ENCODE results near the gene PRKCSH. TPM values are rescaled to one million over a fixed set of nuclear protein-coding genes. Genes with fewer than 3 reads are reported as not detected.

PRKCSH gene
- total RNA-seq, 1 experiment from 2014 or later: 425 TPM

- POLR2A ChIA-PET: no interaction called here
- intact Hi-C loops (cut with micrococcal nuclease): no loop called here
These were observed 16.0 kb downstream of the PRKCSH start for GRCh38 chr19:11451327-11451870.

More at GRCh38 chr19:11451327-11451870, 16.0 kb downstream of the PRKCSH start:
- no peak for TF ChIP-seq CBX3 (IDR thresholded peaks at IDR 0.05; ENCODE audit: low read depth)
- no peak for TF ChIP-seq ATF3 (IDR thresholded peaks at IDR 0.05)
- no peak for TF ChIP-seq SP1 (IDR thresholded peaks at IDR 0.05; ENCODE audit: low read depth)
- no peak for TF ChIP-seq EGR1 (IDR thresholded peaks at IDR 0.05; ENCODE audit: low read depth)
- TF ChIP-seq FOSL1 (IDR thresholded peaks at IDR 0.05; ENCODE audit: low read depth): no peak
- no peak for TF ChIP-seq POLR2AphosphoS5 (IDR thresholded peaks at IDR 0.05; ENCODE audit: low read depth, low read length)
- no peak for TF ChIP-seq ZNF274 (IDR thresholded peaks at IDR 0.05; ENCODE audit: low read depth, low read length)
- TF ChIP-seq ZFX (IDR thresholded peaks at IDR 0.05): no peak
- TF ChIP-seq MAX (IDR thresholded peaks at IDR 0.05): no peak
- TF ChIP-seq POLR2A (IDR thresholded peaks at IDR 0.05; ENCODE audit: borderline replicate concordance, extremely low read depth, insufficient read depth, insufficient read length): no peak
- TF ChIP-seq JUND (IDR thresholded peaks at IDR 0.05): no peak
- TF ChIP-seq TCF7L2 (IDR thresholded peaks at IDR 0.05; ENCODE audit: borderline replicate concordance, extremely low read depth, insufficient read depth, insufficient read length): no peak
- TF ChIP-seq REST (IDR thresholded peaks at IDR 0.05; ENCODE audit: low read depth): no peak
- TF ChIP-seq EZH2 (IDR thresholded peaks at IDR 0.05): no peak
- TF ChIP-seq CTCF (IDR thresholded peaks at IDR 0.05 in 2 of 3, conservative IDR thresholded peaks at IDR 0.05 in 1 of 3; ENCODE audit: borderline replicate concordance in 1 of 3, insufficient read depth in 1 of 3, low read depth in 2 of 3, low read length in 2 of 3): no peak
- no peak for TF ChIP-seq YY1 (IDR thresholded peaks at IDR 0.05; ENCODE audit: extremely low read depth, insufficient replicate concordance, low read depth, low read length)
- no peak for TF ChIP-seq CEBPB (IDR thresholded peaks at IDR 0.05; ENCODE audit: low read depth)
- TF ChIP-seq SIN3A (IDR thresholded peaks at IDR 0.05; ENCODE audit: low read depth): no peak
- TF ChIP-seq SRF (IDR thresholded peaks at IDR 0.05; ENCODE audit: low read depth): no peak
- ATAC-seq (no peak), DNase-seq (ENCODE audit: low read depth, low spot score) (no peak)
- Histone ChIP-seq H3K9ac (ENCODE audit: low read length) (no peak overlapping the region), H3K36me3 (ENCODE audit: control insufficient read depth in 1 of 2, insufficient read depth in 2 of 2, low read length in 2 of 2) (peaks cover 7 to 21% of the 10 kb centered on the region in 2 experiments; a peak in 2 of 4 replicates), H3K79me2 (ENCODE audit: insufficient read depth, low read length) (no peaks in the 10 kb centered on the region), H3K27ac (ENCODE audit: low read depth, low read length) (no peak overlapping the region), H4K20me1 (ENCODE audit: insufficient read depth) (no peaks in the 10 kb centered on the region), H3K27me3 (ENCODE audit: insufficient read depth, low read length) (no peaks in the 10 kb centered on the region), H3K9me3 (ENCODE audit: control insufficient read depth in 1 of 2, insufficient read depth in 1 of 2, low read depth in 1 of 2, low read length in 2 of 2) (no peaks in the 10 kb centered on the region), H3K9me2 (ENCODE audit: insufficient read depth) (no peaks in the 10 kb centered on the region), H2AFZ (ENCODE audit: low read depth, low read length, poor library complexity, severe bottlenecking) (no peak overlapping the region), H3K4me2 (ENCODE audit: low read length) (no peak overlapping the region), H3K4me1 (ENCODE audit: control insufficient read depth in 1 of 2, insufficient read depth in 2 of 2, low read length in 2 of 2) (no peaks in the 10 kb centered on the region), H3K4me3 (replicated peaks in 1 of 2; ENCODE audit: low read depth in 1 of 2, low read length in 2 of 2) (no peak overlapping the region)
- ChIA-PET CTCF (interaction anchor here (1.1 to 1.7 kb wide), 2 partner anchors 70 to 158 kb away, joined by 4 to 7 read pairs; no protein-coding TSS in a partner anchor), RAD21 (ENCODE audit: low non-redundant PET in 1 of 2, low total read pairs in 2 of 2, uncharacterized antibody in 2 of 2, unreplicated experiment in 2 of 2) (no interaction called here)
- BruUV-seq (replicated peaks): no TSS peak

Measured in HCT116 (cell line).